HG03575 (cell line): Measurements from ENCODE around the gene LBHD1.
"Not testable (repeated sequence)": the region's sequence is repeated elsewhere in the genome, so short reads cannot be mapped to it uniquely, and the experiment has no call there.

Experiments used
- ATAC-seq: cut with Tn5 transposase; IDR thresholded peaks from one replicate; pipeline ENCODE4 v1.9.1; 2021; ENCODE audit not compliant: unreplicated experiment, insufficient number of reproducible peaks, low FRiP score; ENCODE audit errors: extremely low read depth

LBHD1 gene

GRCh38 chr11:62666259-62666926 lies 5.7 kb downstream of the LBHD1 start:
- ATAC-seq = no peak

GRCh38 chr11:62665599-62666258 lies 6.3 kb downstream of the LBHD1 start:
- ATAC-seq = no peak

GRCh38 chr11:62665075-62665598 lies 6.9 kb downstream of the LBHD1 start, which contains the start of the genes C11orf98 and CSKMT:
TSS of gene C11orf98 (minus strand) at chr11:62665210. CDS start at chr11:62665169, 41 bp downstream.
TSS of gene CSKMT (plus strand) at chr11:62665312. CDS start at chr11:62665880, 568 bp downstream.
- ATAC-seq = no peak

GRCh38 chr11:62664405-62665074 lies 7.5 kb downstream of the LBHD1 start:
- ATAC-seq = no peak

GRCh38 chr11:62656796-62657429 lies 15.2 kb downstream of the LBHD1 start:
- ATAC-seq = no peak

GRCh38 chr11:62654297-62654696 lies 17.8 kb downstream of the LBHD1 start:
- no peak for ATAC-seq

- ATAC-seq = no peak
These were observed 19.7 kb downstream of the LBHD1 start for GRCh38 chr11:62652161-62653006.

GRCh38 chr11:62650283-62650682 lies 21.8 kb downstream of the LBHD1 start:
- not testable (repeated sequence) for ATAC-seq

GRCh38 chr11:62649486-62649885 lies 22.6 kb downstream of the LBHD1 start:
- ATAC-seq = no peak

- ATAC-seq = no peak
These were observed 23.1 kb downstream of the LBHD1 start for GRCh38 chr11:62648967-62649364.

GRCh38 chr11:62648185-62648966 lies 23.7 kb downstream of the LBHD1 start:
- ATAC-seq = no peak

- no peak for ATAC-seq
These were observed 24.5 kb downstream of the LBHD1 start for GRCh38 chr11:62647609-62648005.

- ATAC-seq = no peak
These were observed 25.1 kb downstream of the LBHD1 start for GRCh38 chr11:62646825-62647608.

- peak; percentile 50 for ATAC-seq
These were observed 25.9 kb downstream of the LBHD1 start, which contains the start of gene GANAB for GRCh38 chr11:62645946-62646824. TSS of gene GANAB (minus strand) at chr11:62646613. CDS start at chr11:62646599, 14 bp downstream.

GRCh38 chr11:62645671-62645945 lies 26.5 kb downstream of the LBHD1 start:
- no peak for ATAC-seq

- ATAC-seq = no peak
These were observed 27.8 kb downstream of the LBHD1 start for GRCh38 chr11:62644220-62644619.
